H1 (cell line): ENCODE data around the gene FGFR2. TPM values are rescaled to one million over a fixed set of nuclear protein-coding genes. Genes with fewer than 3 reads are reported as not detected.

Experiments used
- CTCF ChIA-PET: fragments of 300-600 bp; sonication (Branson Sonifier 250); formaldehyde crosslinking; loops from one replicate; lab custom pipeline; 2021; ENCODE audit not compliant: partially characterized antibody; lab: Charles Lee
- POLR2A ChIA-PET: fragments of 300-600 bp; sonication (Branson Sonifier 250); formaldehyde crosslinking; loops from one replicate; lab custom pipeline; 2021; ENCODE audit warnings: inconsistent platforms; ENCODE audit not compliant: partially characterized antibody; lab: Charles Lee
- DNase-seq, 2 experiments: peaks; one replicate each; pipeline versions ENCODE4 v3.0.0 to v3.0.0-alpha.2; 2010 to 2022; ENCODE audit warnings: low spot score in 2 of 2, low read depth in 1 of 2, mixed read lengths in 1 of 2
- FAIRE-seq: peaks from 2 replicates; lab custom pipeline; 2011; peaks lifted over from hg19 to GRCh38; lab: Jason Lieb, UNC
- H2AFZ ChIP-seq: 2 replicates; pipeline ENCODE4 v1.8.1; 2012; ENCODE audit warnings: low read length, inconsistent platforms
- H2AK5ac ChIP-seq: 2 replicates; pipeline ENCODE4 v1.6.1; 2013; ENCODE audit warnings: low read depth, low read length
- H2BK120ac ChIP-seq: replicated peaks from 2 replicates; pipeline ENCODE3; 2013; ENCODE audit warnings: low read depth, low read length, inconsistent platforms
- H2BK12ac ChIP-seq: 2 replicates; pipeline ENCODE4 v1.6.1; 2013; ENCODE audit warnings: low read depth, low read length
- H2BK15ac ChIP-seq: 2 replicates; pipeline ENCODE4 v1.6.1; 2013; ENCODE audit warnings: low read length
- H2BK20ac ChIP-seq: 2 replicates; pipeline ENCODE4 v1.6.1; 2013; ENCODE audit warnings: low read length
- H2BK5ac ChIP-seq: 2 replicates; pipeline ENCODE4 v1.6.1; 2013; ENCODE audit warnings: low read depth, low read length
- H3K14ac ChIP-seq: 2 replicates; pipeline ENCODE4 v1.6.1; 2013; ENCODE audit warnings: inconsistent platforms; ENCODE audit not compliant: insufficient read length
- H3K18ac ChIP-seq: 2 replicates; pipeline ENCODE4 v1.6.1; 2013; ENCODE audit warnings: low read length; ENCODE audit errors: extremely low read depth
- H3K23ac ChIP-seq: 2 replicates; pipeline ENCODE4 v1.6.1; 2013; ENCODE audit warnings: inconsistent platforms; ENCODE audit not compliant: insufficient read length
- H3K23me2 ChIP-seq: 2 replicates; pipeline ENCODE4 v1.6.1; 2013; ENCODE audit warnings: low read depth, low read length
- H3K27ac ChIP-seq: 2 replicates; pipeline ENCODE4 v1.6.1; 2011; ENCODE audit warnings: low read depth, low read length, inconsistent platforms
- H3K27me3 ChIP-seq, 4 experiments: replicated peaks in 1 of 4; 1 replicate in 1 of 4; 2 replicates in 3 of 4; pipeline versions ENCODE4 v1.6.1 to v1.8.1; 2011 to 2013; ENCODE audit warnings: low read length in 3 of 4, mild to moderate bottlenecking in 3 of 4, inconsistent platforms in 2 of 4, mixed read lengths in 2 of 4, moderate library complexity in 1 of 4; ENCODE audit not compliant: control insufficient read depth in 3 of 4, insufficient read depth in 3 of 4; ENCODE audit errors: extremely low read depth in 1 of 4
- H3K36me3 ChIP-seq, 4 experiments: 2 replicates each; pipeline versions ENCODE4 v1.6.1 to v1.8.1; 2011 to 2013; ENCODE audit warnings: mild to moderate bottlenecking in 4 of 4, low read length in 3 of 4, moderate library complexity in 2 of 4, control low read depth in 1 of 4, inconsistent platforms in 1 of 4; ENCODE audit not compliant: insufficient read depth in 4 of 4, control insufficient read depth in 2 of 4
- H3K4ac ChIP-seq: replicated peaks from 2 replicates; pipeline ENCODE3; 2013; ENCODE audit warnings: low read length, low read depth, mixed read lengths, inconsistent platforms; ENCODE audit not compliant: insufficient read length
- H3K4me1 ChIP-seq, 4 experiments: replicated peaks in 1 of 4; 1 replicate in 1 of 4; 2 replicates in 3 of 4; pipeline versions ENCODE4 v1.6.1 to v1.8.1; 2011 to 2013; ENCODE audit warnings: low read length in 3 of 4, inconsistent platforms in 2 of 4, mixed read lengths in 1 of 4; ENCODE audit not compliant: insufficient read depth in 4 of 4, control insufficient read depth in 3 of 4
- H3K4me2 ChIP-seq, 2 experiments: 2 replicates each; pipeline versions ENCODE4 v1.6.1 to v1.8.1; 2011 to 2013; ENCODE audit warnings: low read depth in 2 of 2, low read length in 2 of 2, control low read depth in 1 of 2, inconsistent platforms in 1 of 2, mild to moderate bottlenecking in 1 of 2; ENCODE audit not compliant: insufficient read depth in 1 of 2
- H3K4me3 ChIP-seq, 4 experiments: fragments of 200-600, 300-600 bp in 1 of 4; sonication (generic), shearing (Covaris generic), sonication (Bioruptor Twin) in 1 of 4; 2 replicates each; pipeline versions ENCODE4 v1.5.1 to v1.8.1; 2011 to 2016; ENCODE audit warnings: low read length in 4 of 4, low read depth in 3 of 4, control low read depth in 2 of 4, inconsistent platforms in 2 of 4, mild to moderate bottlenecking in 2 of 4, mixed read lengths in 1 of 4, moderate library complexity in 1 of 4; ENCODE audit not compliant: insufficient read depth in 2 of 4; ENCODE audit errors: extremely low read depth in 1 of 4
- H3K56ac ChIP-seq: replicated peaks from 2 replicates; pipeline ENCODE3; 2013; ENCODE audit warnings: low read depth, mild to moderate bottlenecking, mixed read lengths, low read length, inconsistent platforms; ENCODE audit not compliant: insufficient read length
- H3K79me1 ChIP-seq: 2 replicates; pipeline ENCODE4 v1.6.1; 2013; ENCODE audit warnings: low read depth, low read length, control low read depth
- H3K79me2 ChIP-seq, 2 experiments: 2 replicates each; pipeline versions ENCODE4 v1.6.1 to v1.8.1; 2012 to 2013; ENCODE audit warnings: low read length in 2 of 2, mild to moderate bottlenecking in 2 of 2, inconsistent platforms in 1 of 2; ENCODE audit not compliant: insufficient read depth in 2 of 2, control insufficient read depth in 1 of 2
- H3K9ac ChIP-seq, 4 experiments: replicated peaks in 1 of 4; 1 replicate in 1 of 4; 2 replicates in 3 of 4; pipeline versions ENCODE4 v1.6.1 to v1.8.1; 2011 to 2013; ENCODE audit warnings: low read depth in 3 of 4, low read length in 3 of 4, control low read depth in 2 of 4, mild to moderate bottlenecking in 2 of 4, moderate library complexity in 2 of 4, inconsistent platforms in 1 of 4; ENCODE audit errors: extremely low read depth in 1 of 4
- H3K9me3 ChIP-seq, 2 experiments: 2 replicates each; pipeline versions ENCODE4 v1.6.1 to v1.8.1; 2012 to 2013; ENCODE audit warnings: mild to moderate bottlenecking in 2 of 2, moderate library complexity in 2 of 2, control low read depth in 1 of 2, inconsistent platforms in 1 of 2, low read depth in 1 of 2, low read length in 1 of 2, mixed read lengths in 1 of 2; ENCODE audit not compliant: insufficient read depth in 2 of 2
- H4K20me1 ChIP-seq, 2 experiments: replicated peaks in 1 of 2; 2 replicates each; pipeline versions ENCODE3 to v1.8.1; 2011 to 2013; ENCODE audit warnings: inconsistent platforms in 2 of 2, low read length in 2 of 2, mild to moderate bottlenecking in 1 of 2; ENCODE audit not compliant: insufficient read depth in 2 of 2, control insufficient read depth in 1 of 2
- H4K5ac ChIP-seq: 2 replicates; pipeline ENCODE4 v1.6.1; 2013; ENCODE audit warnings: low read length, low read depth, mixed read lengths, inconsistent platforms; ENCODE audit not compliant: insufficient read length
- H4K8ac ChIP-seq: 2 replicates; pipeline ENCODE4 v1.8.0; 2013; ENCODE audit warnings: mild to moderate bottlenecking, moderate library complexity, low read length, inconsistent platforms; ENCODE audit not compliant: insufficient read depth; ENCODE audit errors: extremely low read depth
- H4K91ac ChIP-seq: replicated peaks from 2 replicates; pipeline ENCODE3; 2013; ENCODE audit warnings: low read length, mixed read lengths, inconsistent platforms; ENCODE audit not compliant: insufficient read length
- ASH2L ChIP-seq: fragments of 200-600, 300-600 bp; sonication (generic); IDR thresholded peaks from one replicate; pipeline ENCODE4 v1.7.1; 2017; ENCODE audit warnings: low read length
- EZH2 ChIP-seq: fragments of 200-600 bp; sonication (generic); IDR thresholded peaks from 2 replicates; pipeline ENCODE4 v1.7.1; 2012; ENCODE audit warnings: low read depth, mild to moderate bottlenecking, moderate library complexity, low read length, inconsistent platforms; ENCODE audit not compliant: severe bottlenecking
- KDM5A ChIP-seq: fragments of 200-600 bp; IDR thresholded peaks from 2 replicates; pipeline ENCODE4 v1.7.1; 2012; ENCODE audit warnings: mild to moderate bottlenecking, low read length, inconsistent platforms, mixed read lengths
- MAX ChIP-seq: IDR thresholded peaks from 2 replicates; pipeline ENCODE4 v1.6.1; 2012; ENCODE audit warnings: inconsistent platforms
- NRF1 ChIP-seq: IDR thresholded peaks from 2 replicates; pipeline ENCODE4 v1.6.1; 2011; ENCODE audit warnings: mild to moderate bottlenecking, low read depth, low read length, improper control_type of control experiment
- RAD21 ChIP-seq, 2 experiments: IDR thresholded peaks in 1 of 2; conservative IDR thresholded peaks in 1 of 2; 2 replicates each; pipeline ENCODE4 v1.6.1; 2011; ENCODE audit warnings: low read depth in 2 of 2, low read length in 2 of 2, improper control_type of control experiment in 1 of 2, inconsistent platforms in 1 of 2, mild to moderate bottlenecking in 1 of 2, moderate library complexity in 1 of 2
- RBBP5 ChIP-seq: IDR thresholded peaks from 2 replicates; pipeline ENCODE4 v1.7.1; 2012; ENCODE audit warnings: low read depth, mild to moderate bottlenecking, inconsistent platforms, low read length, moderate library complexity, borderline replicate concordance
- SIX5 ChIP-seq: IDR thresholded peaks from 2 replicates; pipeline ENCODE4 v1.6.1; 2011; ENCODE audit warnings: mild to moderate bottlenecking, low read depth, low read length
- SP2 ChIP-seq: IDR thresholded peaks from 2 replicates; pipeline ENCODE4 v1.6.1; 2012; ENCODE audit warnings: mild to moderate bottlenecking, low read length, inconsistent platforms
- SUZ12 ChIP-seq: fragments of 200-600 bp; sonication (generic); IDR thresholded peaks from 2 replicates; pipeline ENCODE4 v1.6.1; 2012; ENCODE audit warnings: mild to moderate bottlenecking, inconsistent platforms, low read length, moderate library complexity, mixed read lengths
- TAF1 ChIP-seq: IDR thresholded peaks from 2 replicates; pipeline ENCODE4 v1.6.1; 2011; ENCODE audit warnings: mild to moderate bottlenecking, low read depth, low read length
- TCF12 ChIP-seq: IDR thresholded peaks from 2 replicates; pipeline ENCODE4 v1.6.1; 2011; ENCODE audit warnings: low read depth, mild to moderate bottlenecking, low read length
- YY1 ChIP-seq: IDR thresholded peaks from 2 replicates; pipeline ENCODE4 v1.6.1; 2011; ENCODE audit warnings: low read depth, mild to moderate bottlenecking, low read length
- WGBS, 2 experiments: shearing (Covaris generic) in 1 of 2; methylation state at CpG; one replicate each; pipeline versions ENCODE4 v1.1.6 to v1.1.7; 2013 to 2015; ENCODE audit warnings: low lambda C conversion rate in 2 of 2, mixed read lengths in 2 of 2, inconsistent platforms in 1 of 2, low coverage in 1 of 2, missing lambda C conversion rate in 1 of 2; ENCODE audit not compliant: insufficient replicate concordance in 2 of 2, insufficient coverage in 1 of 2, insufficient read length in 1 of 2; ENCODE audit errors: extremely low coverage in 1 of 2, missing lambda C conversion rate in 1 of 2; 5-methylcytosine and 5-hydroxymethylcytosine counted together
- polyA plus RNA-seq, 7 experiments: library from polyadenylated mRNA; depleted of rRNA in 3 of 7; stranded (reverse) in 5 of 7; unstranded in 2 of 7; fragments of >200 nt in 5 of 7; fragments of 200-250 nt in 2 of 7; gene quantifications; 1 replicate in 5 of 7; 2 replicates in 1 of 7; 4 replicates in 1 of 7; pipeline versions ENCODE4 v1.2.1 to v1.2.3, GENCODE V29; 2011 to 2013; ENCODE audit warnings: missing spikeins in 2 of 7, mixed read lengths in 2 of 7
- total RNA-seq: library from RNA; stranded (reverse); fragmentation: NEBNext Ultra II Directional; extraction: Animal tissue kit (Norgen Biotek cat#: 25700); gene quantifications from 2 replicates; pipeline ENCODE4 v1.2.1, GENCODE V29; 2021

The FGFR2 gene
- total and polyA plus RNA-seq, 2 of the 8 experiments (the other 6 are each of a cell fraction or from before 2014, with no cell fraction given) = 50.2 to 81.2 TPM

DNA sequence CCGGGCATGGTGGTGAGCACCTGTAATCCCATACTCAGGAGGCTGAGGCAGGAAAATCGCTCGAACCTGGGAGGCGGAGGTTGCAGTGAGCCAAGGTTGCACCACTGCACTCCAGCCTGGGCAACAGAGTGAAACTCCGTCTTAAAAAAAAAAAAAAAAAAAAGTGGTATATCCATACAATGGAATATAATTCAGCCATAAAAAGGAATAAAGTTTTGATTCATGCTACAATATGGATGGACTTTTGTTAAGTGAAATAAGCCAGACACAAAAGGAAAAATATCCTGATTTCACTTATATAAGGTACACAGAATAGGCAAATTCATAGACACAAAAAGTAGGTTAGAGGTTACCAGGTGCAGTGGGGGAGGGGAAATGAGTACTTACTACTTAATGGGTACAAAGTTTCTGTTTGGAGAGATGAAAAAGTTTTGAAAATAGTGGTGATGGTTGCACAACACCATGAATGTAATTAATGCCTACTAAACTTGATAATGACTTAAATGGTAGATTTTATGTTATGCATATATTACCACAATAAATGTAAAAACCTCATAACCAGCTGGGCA is 53.9 kb downstream of the FGFR2 start:
- no peak for TF ChIP-seq KDM5A
- no peak for TF ChIP-seq RBBP5
- TF ChIP-seq SUZ12 = no peak
- TF ChIP-seq TCF12 = no peak
- no peak for TF ChIP-seq ASH2L
- TF ChIP-seq YY1 = no peak
- no peak for TF ChIP-seq SP2
- no peak for TF ChIP-seq EZH2
- no peak for TF ChIP-seq MAX
- no peak for TF ChIP-seq RAD21 (IDR thresholded peaks at IDR 0.05 in 1 of 2, conservative IDR thresholded peaks at IDR 0.05 in 1 of 2; ENCODE audit: low read depth in 2 of 2, low read length in 2 of 2)
- TF ChIP-seq TAF1 = no peak
- no peak for TF ChIP-seq SIX5
- no peak for TF ChIP-seq NRF1
- peaks cover 13 to 33% (median 32%) of the 10 kb centered on the region in 4 experiments for H3K4me1 ChIP-seq
- H3K9ac ChIP-seq = no peak overlapping the region; a peak in 1 of 7 replicates
- no peak overlapping the region for H3K56ac ChIP-seq
- no peak overlapping the region for H3K4ac ChIP-seq
- DNase-seq (no peak), FAIRE-seq (no peak)
- H3K23ac ChIP-seq = no peak overlapping the region
- H2BK120ac ChIP-seq = no peak overlapping the region
- no peak overlapping the region for H4K91ac ChIP-seq
- peaks cover 14% of the 10 kb centered on the region for H3K79me1 ChIP-seq
- WGBS, 2 experiments = 96% methylated on average over 4 of the region's 5 CpGs; no CpG with 5 or more reads in 1 of the 2 experiments
- H2AK5ac ChIP-seq = no peak overlapping the region
- H4K20me1 ChIP-seq = no peaks in the 10 kb centered on the region
- no peaks in the 10 kb centered on the region for H3K9me3 ChIP-seq
- ChIA-PET CTCF (no interaction called here), POLR2A (interaction anchor here (0.6 to 1.2 kb wide), 2 partner anchors 12 to 578 kb away, joined by 3 to 4 read pairs; no protein-coding TSS in a partner anchor)
- H2BK15ac ChIP-seq = no peak overlapping the region
- no peak overlapping the region for H2BK5ac ChIP-seq
- no peak overlapping the region for H2AFZ ChIP-seq
- H2BK12ac ChIP-seq = no peak overlapping the region
- no peak overlapping the region for H2BK20ac ChIP-seq
- H3K79me2 ChIP-seq = peaks cover 6 to 76% of the 10 kb centered on the region in 2 experiments; a peak in 3 of 4 replicates
- no peak overlapping the region for H3K4me2 ChIP-seq
- no peak overlapping the region for H3K27ac ChIP-seq
- H4K8ac ChIP-seq = no peak overlapping the region
- no peaks in the 10 kb centered on the region for H3K27me3 ChIP-seq
- peaks cover 7 to 60% (median 22%) of the 10 kb centered on the region in 4 experiments; a peak in 7 of 8 replicates for H3K36me3 ChIP-seq
- no peak overlapping the region for H4K5ac ChIP-seq
- H3K18ac ChIP-seq = no peak overlapping the region
- H3K4me3 ChIP-seq = no peak overlapping the region
- no peaks in the 10 kb centered on the region for H3K23me2 ChIP-seq
- H3K14ac ChIP-seq = no peak overlapping the region
